Activated naive CD4-positive, alpha-beta T cell treated with anti-CD3 and anti-CD28 coated beads, Interleukin-2, amount 50 U/mL, for 72 hours (primary cell): ENCODE data around the gene LMF1. TPM values are rescaled to one million over a fixed set of nuclear protein-coding genes. Genes with fewer than 3 reads are reported as not detected.
"Not testable (repeated sequence)": the region's sequence is repeated elsewhere in the genome, so short reads cannot be mapped to it uniquely, and the experiment has no call there.

Experiments
- ATAC-seq, 2 donors: fragments of 150-1000 bp; cut with Tn5 transposase; 2 replicates each; pipeline ENCODE4 v1.10.0; 2021; ENCODE audit warnings: mild to moderate bottlenecking in 2 of 2, moderate library complexity in 2 of 2
- DNase-seq, 2 donors: peaks; one replicate each; pipeline ENCODE4 v3.0.0; 2021 to 2022; ENCODE audit warnings: low spot score in 2 of 2
- H3K27ac Mint-ChIP-seq, 2 donors: one replicate each; pipeline ENCODE4 v1.8.0; 2022; ENCODE audit warnings: mild to moderate bottlenecking in 2 of 2, mixed read lengths in 2 of 2
- H3K36me3 Mint-ChIP-seq, 2 donors: one replicate each; pipeline ENCODE4 v1.8.0; 2022; ENCODE audit warnings: mixed read lengths in 2 of 2
- H3K9me3 Mint-ChIP-seq, 2 donors: one replicate each; pipeline ENCODE4 v1.8.0; 2022; ENCODE audit warnings: mixed read lengths in 2 of 2
- total RNA-seq, 2 donors: library from RNA; stranded (reverse); gene quantifications; one replicate each; pipeline ENCODE4 v1.2.3, GENCODE V29; 2022

Gene LMF1
- total RNA-seq, 2 donors from 2014 or later: 13.0 to 19.1 TPM

GRCh38 chr16:873889-874288, 96.9 kb downstream of the LMF1 start:
- Mint-ChIP-seq H3K27ac (no peak overlapping the region), H3K36me3 (no peaks in the 10 kb centered on the region), H3K9me3 (no peaks in the 10 kb centered on the region)
- DNase-seq (no peak), ATAC-seq (no peak)

- H3K9me3 Mint-ChIP-seq: no peaks in the 10 kb centered on the region
- H3K27ac Mint-ChIP-seq: no peak overlapping the region
- ATAC-seq (no peak), DNase-seq (no peak)
- no peaks in the 10 kb centered on the region for H3K36me3 Mint-ChIP-seq
These were observed 97.5 kb downstream of the LMF1 start for GRCh38 chr16:873243-873661.

- Mint-ChIP-seq H3K27ac (no peak overlapping the region), H3K36me3 (no peaks in the 10 kb centered on the region), H3K9me3 (no peaks in the 10 kb centered on the region)
- DNase-seq (no peak), ATAC-seq (no peak)
These were observed 98.1 kb downstream of the LMF1 start for GRCh38 chr16:872436-873242.

GRCh38 chr16:871562-872345, 99.0 kb downstream of the LMF1 start:
- ATAC-seq: no peak
- no peaks in the 10 kb centered on the region for H3K36me3 Mint-ChIP-seq
- H3K27ac Mint-ChIP-seq: peak overlapping the region; percentile 73 to 77
- no peaks in the 10 kb centered on the region for H3K9me3 Mint-ChIP-seq
- no peak for DNase-seq

DNA sequence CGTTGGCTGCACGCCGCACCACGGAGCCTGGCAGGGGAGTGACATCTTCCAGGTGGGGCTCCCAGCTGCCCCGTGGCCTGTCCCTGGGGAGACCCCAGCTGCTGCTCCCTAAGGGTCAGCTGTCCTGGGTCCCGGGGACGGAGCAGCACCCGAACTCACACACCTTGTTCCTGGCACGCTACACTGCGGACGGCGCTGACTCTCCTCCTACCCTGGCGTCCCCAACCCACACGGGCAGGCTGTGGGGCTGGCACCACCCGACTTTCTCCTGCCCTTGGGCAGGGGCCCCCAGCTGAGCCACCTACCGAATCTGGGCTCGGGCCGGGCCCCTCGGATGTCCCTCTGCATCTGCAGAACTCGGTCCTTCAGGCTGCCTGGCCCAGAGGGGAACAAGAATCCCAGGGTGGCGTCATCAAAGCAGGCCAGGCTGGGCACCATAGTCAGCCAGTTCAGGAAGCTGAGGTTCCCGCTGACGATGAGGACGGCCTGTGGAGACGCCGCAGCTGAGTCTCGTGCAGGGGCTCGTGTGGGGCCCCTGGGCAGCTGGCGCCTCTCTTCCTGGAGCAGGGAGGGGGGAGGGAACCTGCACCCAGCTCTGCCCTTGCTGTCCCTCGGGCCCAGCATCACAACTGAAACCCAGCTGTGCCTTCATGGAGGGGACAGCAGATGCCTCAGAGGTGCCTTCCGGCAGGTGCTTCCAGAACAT, 99.8 kb downstream of the LMF1 start:
- ATAC-seq (no peak), DNase-seq (no peak)
- no peaks in the 10 kb centered on the region for H3K36me3 Mint-ChIP-seq
- no peaks in the 10 kb centered on the region for H3K9me3 Mint-ChIP-seq
- peak overlapping the region; percentile 73 to 77 for H3K27ac Mint-ChIP-seq

GRCh38 chr16:869823-870641, 100.8 kb downstream of the LMF1 start:
- ATAC-seq (no peak), DNase-seq (no peak)
- no peaks in the 10 kb centered on the region for H3K36me3 Mint-ChIP-seq
- H3K27ac Mint-ChIP-seq: no peak overlapping the region
- H3K9me3 Mint-ChIP-seq: peaks cover 0 to under 1% of the 10 kb centered on the region in 2 donors

- DNase-seq: no peak
- no peak for ATAC-seq
- Mint-ChIP-seq H3K27ac (no peak overlapping the region), H3K9me3 (peaks cover 0 to 3% of the 10 kb centered on the region in 2 donors), H3K36me3 (no peaks in the 10 kb centered on the region)
These were observed 101.7 kb downstream of the LMF1 start for GRCh38 chr16:868846-869822.

- no peak overlapping the region for H3K27ac Mint-ChIP-seq
- ATAC-seq: no peak
- H3K9me3 Mint-ChIP-seq: peaks cover 0 to 8% of the 10 kb centered on the region in 2 donors
- H3K36me3 Mint-ChIP-seq: no peaks in the 10 kb centered on the region
- DNase-seq: no peak
These were observed 102.4 kb downstream of the LMF1 start for GRCh38 chr16:868386-868755.

DNA sequence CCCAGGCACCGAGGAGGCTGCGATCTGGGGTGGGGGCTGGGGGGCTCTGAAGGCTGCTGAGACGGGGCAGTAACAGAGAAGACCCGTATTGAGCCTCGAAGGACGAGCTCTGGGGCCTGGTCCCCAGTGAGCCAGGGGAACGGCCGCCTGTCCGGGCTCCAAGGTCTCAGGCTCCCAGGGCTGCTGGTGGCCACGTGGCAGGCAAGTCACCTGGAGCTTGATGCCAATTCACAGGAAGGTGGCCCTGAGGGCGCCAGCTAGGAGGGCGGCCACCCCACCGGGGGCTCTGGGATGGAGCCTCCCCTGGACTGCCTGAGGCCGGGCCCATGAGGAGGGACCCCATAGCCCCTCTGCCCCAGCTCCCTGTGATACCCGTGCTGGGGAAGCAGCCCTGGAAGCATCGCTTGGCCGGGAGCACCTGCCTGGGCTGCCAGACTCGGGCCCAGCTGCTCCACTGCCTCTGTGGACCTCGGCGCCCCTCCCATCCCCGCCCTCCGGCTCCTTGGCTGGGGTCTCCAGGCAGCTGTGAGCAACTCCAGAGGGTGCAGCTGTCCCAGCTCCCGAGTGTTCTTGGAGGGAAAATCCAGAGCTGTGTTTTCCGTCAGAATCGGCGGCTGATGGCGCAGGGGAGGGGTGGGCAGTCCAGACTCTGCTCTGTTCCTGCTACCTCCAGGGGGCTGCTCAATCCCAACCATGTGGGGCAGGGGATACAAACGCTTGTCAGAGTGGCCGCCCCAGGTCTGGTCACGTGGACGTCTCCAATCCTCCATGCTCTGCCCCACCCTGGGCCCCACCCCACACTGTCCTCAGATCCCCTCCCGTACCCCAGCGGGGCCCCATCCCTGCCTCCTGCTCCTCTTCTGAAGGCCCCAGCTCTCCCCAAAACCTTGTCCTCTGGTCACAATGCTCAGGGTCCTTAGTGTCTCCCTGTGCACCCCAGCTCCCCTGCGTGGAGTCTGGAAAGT, 103.1 kb downstream of the LMF1 start:
- DNase-seq (no peak), ATAC-seq (no peak)
- no peak overlapping the region for H3K27ac Mint-ChIP-seq
- H3K9me3 Mint-ChIP-seq: peaks cover 0 to 9% of the 10 kb centered on the region in 2 donors
- H3K36me3 Mint-ChIP-seq: peaks cover 0 to 5% of the 10 kb centered on the region in 2 donors

- H3K27ac Mint-ChIP-seq: peak overlapping the region in 1 of 2 donors; percentile 36
- no peak for ATAC-seq
These were observed 104.4 kb downstream of the LMF1 start for GRCh38 chr16:866252-866896.

DNA sequence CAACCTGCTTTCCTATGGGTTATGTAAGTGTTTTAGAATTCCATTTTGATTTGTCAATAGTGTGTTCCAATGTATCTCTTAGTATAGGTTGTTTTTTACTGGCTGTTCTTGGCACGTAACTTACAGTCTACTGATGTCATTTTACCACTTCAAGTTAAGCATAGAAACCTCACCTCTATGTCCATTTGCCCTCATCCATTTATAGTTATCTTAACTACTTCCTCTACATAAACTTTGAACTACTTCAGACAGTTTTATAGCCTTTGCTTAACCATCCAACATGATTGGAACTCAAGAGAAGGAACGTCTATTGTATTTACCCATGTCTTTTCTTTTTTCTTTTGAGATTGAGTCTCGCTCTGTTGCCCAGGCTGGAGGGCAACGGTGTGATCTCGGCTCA, 105.8 kb downstream of the LMF1 start:
- DNase-seq (no peak), ATAC-seq (no peak)
- Mint-ChIP-seq H3K9me3 (peaks cover 11 to 22% of the 10 kb centered on the region in 2 donors), H3K27ac (no peak overlapping the region), H3K36me3 (peaks cover 11 to 21% of the 10 kb centered on the region in 2 donors)

More at GRCh38 chr16:866252-866896, 104.4 kb downstream of the LMF1 start:
- DNase-seq: no peak
- H3K36me3 Mint-ChIP-seq: peaks cover 5 to 11% of the 10 kb centered on the region in 2 donors
- H3K9me3 Mint-ChIP-seq: peaks cover 6 to 15% of the 10 kb centered on the region in 2 donors

DNA sequence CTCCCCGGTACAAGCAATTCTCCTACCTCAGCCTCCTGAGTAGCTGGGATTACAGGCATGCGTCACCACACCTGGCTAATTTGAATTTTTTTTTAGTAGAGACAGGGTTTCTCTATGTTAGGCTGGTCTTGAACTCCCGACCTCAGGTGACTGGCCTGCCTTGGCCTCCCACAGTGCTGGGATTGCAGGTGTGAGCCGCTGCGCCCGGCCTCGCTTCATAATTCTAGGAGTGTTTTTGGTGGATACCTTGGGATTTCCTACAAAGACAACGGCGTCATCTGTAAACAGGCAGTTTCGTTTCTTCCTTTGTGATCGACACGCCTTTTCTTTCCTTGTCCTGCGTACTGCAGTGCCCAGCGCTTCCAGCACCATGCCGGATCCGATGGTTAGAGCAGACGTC, 109.3 kb downstream of the LMF1 start:
- Mint-ChIP-seq H3K9me3 (peaks cover 11 to 22% of the 10 kb centered on the region in 2 donors), H3K36me3 (peaks cover 11 to 23% of the 10 kb centered on the region in 2 donors), H3K27ac (no peak overlapping the region)
- ATAC-seq: no peak
- DNase-seq: peak in 1 of 2 donors; percentile 26

GRCh38 chr16:860891-861290, 109.9 kb downstream of the LMF1 start:
- ATAC-seq: no peak
- no peak for DNase-seq
- peaks cover 11 to 23% of the 10 kb centered on the region in 2 donors for H3K36me3 Mint-ChIP-seq
- peaks cover 11 to 22% of the 10 kb centered on the region in 2 donors for H3K9me3 Mint-ChIP-seq
- no peak overlapping the region for H3K27ac Mint-ChIP-seq

DNA sequence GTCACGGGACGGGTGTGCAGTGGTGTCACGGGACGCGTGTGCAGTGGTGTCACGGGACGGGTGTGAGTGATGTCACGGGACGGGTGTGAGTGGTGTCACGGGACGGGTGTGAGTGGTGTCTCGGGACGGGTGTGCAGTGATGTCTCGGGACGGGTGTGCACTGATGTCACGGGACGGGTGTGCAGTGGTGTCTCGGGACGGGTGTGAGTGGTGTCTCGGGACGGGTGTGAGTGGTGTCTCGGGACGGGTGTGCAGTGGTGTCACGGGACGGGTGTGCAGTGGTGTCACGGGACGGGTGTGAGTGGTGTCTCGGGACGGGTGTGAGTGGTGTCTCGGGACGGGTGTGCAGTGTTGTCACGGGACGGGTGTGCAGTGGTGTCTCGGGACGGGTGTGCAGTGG, 111.8 kb downstream of the LMF1 start:
- DNase-seq, H3K27ac Mint-ChIP-seq, ATAC-seq: not testable (repeated sequence)
- H3K9me3 Mint-ChIP-seq: peaks cover 11 to 19% of the 10 kb centered on the region in 2 donors
- H3K36me3 Mint-ChIP-seq: peaks cover 11 to 23% of the 10 kb centered on the region in 2 donors
